GM19351 (cell line): ENCODE measurements around the gene PVR.
"Not testable (repeated sequence)": the region's sequence is repeated elsewhere in the genome, so short reads cannot be mapped to it uniquely, and the experiment has no call there.

Experiments used
- ATAC-seq: cut with Tn5 transposase; IDR thresholded peaks from one replicate; pipeline ENCODE4 v1.9.1; 2021; ENCODE audit warnings: mild to moderate bottlenecking, moderate library complexity; ENCODE audit not compliant: unreplicated experiment

PVR gene, protein sequence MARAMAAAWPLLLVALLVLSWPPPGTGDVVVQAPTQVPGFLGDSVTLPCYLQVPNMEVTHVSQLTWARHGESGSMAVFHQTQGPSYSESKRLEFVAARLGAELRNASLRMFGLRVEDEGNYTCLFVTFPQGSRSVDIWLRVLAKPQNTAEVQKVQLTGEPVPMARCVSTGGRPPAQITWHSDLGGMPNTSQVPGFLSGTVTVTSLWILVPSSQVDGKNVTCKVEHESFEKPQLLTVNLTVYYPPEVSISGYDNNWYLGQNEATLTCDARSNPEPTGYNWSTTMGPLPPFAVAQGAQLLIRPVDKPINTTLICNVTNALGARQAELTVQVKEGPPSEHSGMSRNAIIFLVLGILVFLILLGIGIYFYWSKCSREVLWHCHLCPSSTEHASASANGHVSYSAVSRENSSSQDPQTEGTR

DNA sequence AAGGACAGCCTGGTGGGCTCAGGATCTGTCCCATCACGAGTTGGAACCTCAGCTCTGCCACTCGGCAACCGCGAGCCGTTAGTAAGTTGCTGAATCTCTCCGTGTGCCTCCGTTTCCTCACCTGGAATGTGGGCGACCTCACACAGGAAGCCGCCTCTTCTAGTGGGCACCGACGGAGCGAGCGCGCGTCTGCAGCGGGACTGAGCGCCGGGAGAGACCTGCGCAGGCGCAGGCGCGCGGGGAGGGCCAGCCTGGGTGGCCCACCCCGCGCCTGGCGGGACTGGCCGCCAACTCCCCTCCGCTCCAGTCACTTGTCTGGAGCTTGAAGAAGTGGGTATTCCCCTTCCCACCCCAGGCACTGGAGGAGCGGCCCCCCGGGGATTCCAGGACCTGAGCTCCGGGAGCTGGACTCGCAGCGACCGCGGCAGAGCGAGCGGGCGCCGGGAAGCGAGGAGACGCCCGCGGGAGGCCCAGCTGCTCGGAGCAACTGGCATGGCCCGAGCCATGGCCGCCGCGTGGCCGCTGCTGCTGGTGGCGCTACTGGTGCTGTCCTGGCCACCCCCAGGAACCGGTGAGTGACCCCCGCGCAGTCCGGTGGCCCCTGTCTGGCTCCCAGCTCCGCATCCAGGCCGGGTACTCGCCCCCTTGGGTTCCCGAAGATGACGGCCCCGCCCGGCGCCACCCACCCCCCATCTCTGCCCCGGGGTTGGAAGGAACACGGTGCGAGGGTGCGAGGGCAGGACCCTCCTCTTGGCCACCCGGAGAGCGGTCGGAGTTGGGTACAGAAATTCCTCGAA is at the start of gene PVR:
TSS of gene PVR (plus strand) at position 306 of the 797 bp plus-strand sequence. CDS start at position 493, 187 bp downstream.
- ATAC-seq, result no peak

DNA sequence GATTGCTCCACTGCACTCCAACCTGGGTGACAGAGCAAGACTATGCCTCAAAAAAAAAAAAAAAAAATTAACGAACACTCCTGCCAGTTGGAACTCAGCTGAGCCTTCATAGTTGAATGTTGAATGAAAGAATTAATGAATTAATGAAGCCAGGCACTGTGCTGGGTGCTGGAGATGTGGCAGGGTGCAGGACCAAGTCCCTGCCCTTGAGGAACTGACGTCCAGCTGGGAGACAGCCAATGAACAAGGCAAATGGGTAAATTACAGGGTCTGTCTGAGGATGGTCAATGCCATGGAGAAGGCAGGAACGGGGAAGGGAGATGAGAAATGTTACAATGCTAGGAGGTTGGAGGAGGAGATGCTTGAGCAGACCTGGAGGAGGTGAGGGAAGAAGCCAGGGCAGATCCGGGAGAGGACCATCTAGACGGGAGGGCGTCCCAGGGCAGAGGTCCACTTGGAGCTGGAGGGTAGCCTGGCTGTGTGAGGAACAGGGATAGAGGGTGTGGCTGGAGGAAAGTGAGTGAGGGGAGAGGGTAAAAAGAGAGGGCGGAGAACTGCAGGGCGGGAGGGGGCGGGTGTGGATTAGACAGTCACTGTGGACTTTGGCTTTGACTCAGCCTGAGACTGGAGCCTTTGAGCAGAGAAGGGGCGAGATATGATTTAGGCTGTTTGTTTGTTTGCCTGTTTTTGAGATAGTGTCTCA is 47.1 kb upstream of the PVR start:
- no peak for ATAC-seq

DNA sequence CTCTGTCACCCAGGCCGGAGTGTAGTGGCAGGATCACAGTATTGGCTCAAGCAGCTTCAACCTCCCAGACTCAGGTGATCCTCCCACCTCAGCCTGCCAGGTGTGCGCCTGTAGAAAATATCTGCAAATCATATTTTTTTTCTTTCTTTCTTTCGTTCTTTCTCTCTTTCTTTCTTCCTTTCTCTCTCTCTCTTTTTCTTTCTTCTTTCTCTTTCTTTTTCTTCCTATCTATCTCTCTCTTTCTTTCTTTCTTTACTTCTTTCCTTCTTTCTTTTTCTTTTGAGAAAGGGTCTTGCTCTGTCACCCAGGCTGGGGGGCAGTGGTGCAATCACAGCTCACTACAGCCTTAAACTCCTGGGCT is 46.6 kb upstream of the PVR start:
- no peak for ATAC-seq

DNA sequence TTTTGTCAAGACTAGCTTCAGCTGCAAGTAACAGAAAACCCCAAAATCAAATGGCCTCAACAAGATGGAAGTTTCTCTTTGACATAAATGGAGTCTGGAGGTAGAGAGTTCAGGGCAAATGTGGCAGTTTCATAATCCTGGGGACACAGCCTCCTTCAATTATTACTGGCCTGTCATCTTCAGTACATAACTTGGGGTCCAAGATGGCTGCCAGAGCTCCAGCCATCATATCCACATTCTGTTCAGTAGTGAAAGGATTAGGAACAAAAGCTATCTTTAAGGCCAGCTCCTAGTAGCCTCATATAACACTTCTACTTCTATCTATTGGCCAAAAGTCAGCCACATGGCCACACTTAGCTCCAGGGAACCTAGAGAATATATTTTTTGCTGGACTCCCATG is 45.4 kb upstream of the PVR start:
- no peak for ATAC-seq

DNA sequence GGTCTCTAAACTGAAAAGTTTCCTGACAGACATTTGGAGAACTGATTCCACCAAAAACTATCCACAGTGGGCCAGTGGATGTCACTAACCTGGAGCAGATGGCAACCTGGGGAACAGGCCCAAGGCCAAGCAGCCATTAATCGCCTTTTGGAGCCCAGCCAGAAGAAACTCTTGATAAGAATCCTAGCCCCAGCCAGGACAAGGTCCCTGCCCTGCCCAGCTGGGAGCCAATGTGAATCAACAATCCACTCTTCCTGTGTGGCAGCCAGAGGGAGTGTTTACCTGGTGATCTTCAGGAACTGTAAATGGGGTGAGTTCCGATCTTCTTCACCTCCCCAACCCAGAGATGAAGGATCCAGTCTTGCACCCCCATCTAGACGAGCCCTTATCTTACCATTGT is 44.8 kb upstream of the PVR start:
- ATAC-seq, result no peak

DNA sequence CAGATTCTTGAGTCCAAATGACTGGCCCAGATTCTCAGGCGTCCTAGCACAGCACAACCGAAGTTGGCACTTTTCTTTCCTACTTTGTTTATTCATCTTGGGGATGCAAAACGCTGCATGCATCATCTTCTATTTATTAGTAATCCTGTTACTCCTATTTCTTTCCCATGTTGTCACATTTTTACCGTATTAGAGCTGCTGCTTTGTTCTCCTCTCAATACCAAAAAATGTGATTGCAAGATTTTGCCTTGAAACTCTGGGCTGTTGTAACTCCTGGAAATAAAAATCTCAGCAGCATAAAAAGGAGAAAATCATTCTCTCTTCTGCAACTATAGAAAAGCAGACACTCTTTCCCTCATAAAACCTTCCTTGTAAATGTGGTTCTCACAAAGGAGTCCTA is 43.2 kb upstream of the PVR start:
- ATAC-seq, result no peak

DNA sequence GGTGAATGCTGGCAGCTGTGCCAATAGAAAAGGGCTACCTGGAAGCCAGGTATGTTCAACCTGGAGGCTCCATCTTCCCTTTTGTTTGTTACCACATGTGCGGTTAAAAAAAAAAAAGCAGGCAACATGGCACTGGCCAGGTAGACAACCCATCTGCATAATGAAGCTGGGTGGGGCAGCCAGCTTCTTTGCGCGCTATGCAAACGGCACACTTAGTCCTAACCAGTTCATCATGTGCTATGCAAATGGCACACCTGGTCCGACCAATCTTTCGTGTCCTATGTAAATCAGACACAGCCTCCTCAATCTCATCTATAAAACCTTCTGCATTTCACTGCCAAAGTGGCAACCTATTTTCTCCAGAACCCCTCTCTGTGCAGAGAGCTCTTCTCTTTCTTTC is 41.6 kb upstream of the PVR start:
- no peak for ATAC-seq

DNA sequence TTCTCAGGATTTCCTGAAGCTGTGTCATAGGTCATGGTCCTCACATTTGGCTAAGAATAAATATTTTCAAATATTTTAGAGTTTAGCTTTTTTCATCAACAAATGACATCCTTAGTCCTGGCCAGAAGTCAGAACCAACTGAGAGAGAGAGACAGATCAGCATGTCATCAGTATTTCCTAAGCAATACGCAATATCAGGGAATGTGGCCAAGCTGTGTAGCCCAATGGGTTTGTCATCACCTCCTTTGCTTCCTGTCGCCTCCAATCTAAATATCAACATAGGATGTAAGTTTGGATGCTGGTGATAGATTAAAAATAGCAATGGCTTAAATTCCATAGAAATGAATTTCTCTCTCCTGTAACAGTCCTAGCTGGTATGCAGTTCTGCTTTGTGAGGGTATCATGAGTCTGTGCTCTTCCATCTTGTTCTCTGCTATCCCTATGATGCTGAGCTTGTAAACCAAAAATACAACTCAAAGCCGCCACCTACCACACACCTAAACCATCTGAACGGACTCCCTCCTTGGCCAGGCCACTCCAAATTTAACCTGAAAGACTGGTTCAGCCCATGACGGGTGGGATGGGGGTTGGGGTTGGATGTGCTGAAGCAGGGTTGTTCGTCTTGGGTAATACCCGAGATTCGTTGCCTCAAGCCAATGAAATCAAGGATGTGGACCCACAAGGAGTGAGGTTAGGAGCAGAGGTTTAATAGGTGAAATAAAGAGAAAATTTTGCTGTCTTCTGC is 40.3 kb upstream of the PVR start:
- ATAC-seq, result no peak

DNA sequence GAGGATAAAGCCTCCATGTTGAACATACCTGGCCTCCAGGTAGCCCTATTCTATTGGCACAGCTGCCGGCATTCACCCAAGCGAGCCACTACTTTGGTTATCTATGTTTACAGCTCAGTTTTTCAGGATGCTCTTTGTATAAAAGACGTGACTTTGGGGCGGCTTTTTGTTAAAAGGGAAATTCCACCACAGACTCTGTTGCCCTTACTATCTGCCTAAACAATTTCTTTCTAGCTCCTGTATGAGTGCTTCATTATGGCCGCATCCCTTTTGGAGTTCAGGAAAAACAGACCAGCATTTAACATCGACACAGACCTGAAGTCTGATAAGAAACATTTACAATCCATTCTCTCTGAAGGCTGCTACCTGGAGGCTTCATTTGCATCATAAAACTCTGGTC is 39.5 kb upstream of the PVR start:
- ATAC-seq, result no peak

DNA sequence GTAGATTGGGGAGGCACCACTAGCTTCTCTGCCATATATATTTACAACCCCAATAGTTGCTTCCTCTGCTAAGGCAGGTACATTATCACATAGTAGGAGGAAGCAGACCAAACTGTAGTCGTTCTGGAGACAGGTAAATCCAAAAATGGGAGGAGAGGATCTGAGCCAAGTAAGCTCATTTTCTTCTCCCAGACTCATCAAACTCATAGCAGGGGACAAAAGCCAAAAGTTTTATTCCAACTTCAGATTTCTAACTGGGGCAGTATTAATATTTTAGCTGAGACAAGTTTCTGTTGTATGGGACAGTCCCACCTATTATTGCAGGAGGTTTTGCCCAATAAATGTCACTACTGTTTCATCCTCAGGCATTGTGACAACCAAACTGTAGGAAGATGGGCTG is 38.2 kb upstream of the PVR start:
- ATAC-seq, result no peak

DNA sequence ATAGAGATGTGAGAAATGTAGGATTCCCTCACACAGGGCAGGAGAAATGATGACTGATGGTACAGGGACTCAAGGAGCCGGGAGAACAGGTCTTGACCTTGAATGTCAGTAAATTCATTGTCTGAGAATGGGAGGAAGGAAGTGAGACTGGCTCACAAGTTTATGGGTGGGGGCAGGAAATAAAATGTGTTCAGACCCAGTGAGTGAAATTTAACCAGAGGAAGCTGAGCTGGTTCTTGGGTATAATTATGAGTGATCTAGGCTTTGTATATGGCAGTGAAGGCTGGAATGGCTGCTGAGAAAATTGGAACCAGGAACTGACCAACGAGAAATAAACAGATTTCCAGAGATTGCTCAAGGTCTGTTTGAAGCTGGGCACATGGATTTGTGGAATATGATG is 36.7 kb upstream of the PVR start:
- ATAC-seq, result no peak

DNA sequence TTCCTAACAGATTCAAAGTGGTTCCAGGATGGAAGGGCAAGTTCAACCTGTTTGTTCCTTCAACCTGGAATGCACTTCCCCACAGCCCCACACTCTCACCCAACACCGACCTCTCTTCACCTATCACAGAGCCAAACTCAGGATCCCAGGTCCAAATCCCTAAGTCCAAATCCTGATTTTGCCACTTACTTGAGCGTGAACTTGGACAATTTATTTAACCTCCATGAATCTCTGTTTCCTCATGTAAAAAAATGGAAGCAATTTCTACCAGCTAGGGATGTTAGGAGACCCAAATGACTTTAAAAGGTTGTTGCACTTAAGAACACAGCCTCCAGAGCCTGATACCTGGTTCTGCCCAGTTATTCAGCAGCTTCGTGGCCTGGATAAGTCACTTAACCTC is 35.8 kb upstream of the PVR start:
- ATAC-seq, result no peak

DNA sequence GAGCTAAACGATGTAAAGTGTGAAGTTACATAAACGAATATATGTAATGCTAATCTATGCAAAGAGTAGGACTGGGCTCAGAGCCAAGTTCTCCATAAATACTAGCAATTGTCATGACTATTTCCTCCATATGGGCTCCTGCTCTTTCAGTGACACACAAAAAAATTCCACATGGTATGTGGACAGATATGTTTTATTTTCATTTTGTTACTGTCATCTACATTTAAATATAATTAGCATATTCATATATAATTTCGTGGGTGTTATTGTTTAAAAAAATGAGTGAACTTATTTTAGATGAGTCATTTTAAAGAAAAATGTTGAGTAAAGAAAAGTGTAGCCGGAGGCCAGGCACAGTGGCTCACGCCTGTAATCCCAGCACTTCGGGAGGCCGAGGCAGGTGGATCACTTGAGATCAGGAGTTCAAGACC is 35.3 kb upstream of the PVR start:
- no peak for ATAC-seq

DNA sequence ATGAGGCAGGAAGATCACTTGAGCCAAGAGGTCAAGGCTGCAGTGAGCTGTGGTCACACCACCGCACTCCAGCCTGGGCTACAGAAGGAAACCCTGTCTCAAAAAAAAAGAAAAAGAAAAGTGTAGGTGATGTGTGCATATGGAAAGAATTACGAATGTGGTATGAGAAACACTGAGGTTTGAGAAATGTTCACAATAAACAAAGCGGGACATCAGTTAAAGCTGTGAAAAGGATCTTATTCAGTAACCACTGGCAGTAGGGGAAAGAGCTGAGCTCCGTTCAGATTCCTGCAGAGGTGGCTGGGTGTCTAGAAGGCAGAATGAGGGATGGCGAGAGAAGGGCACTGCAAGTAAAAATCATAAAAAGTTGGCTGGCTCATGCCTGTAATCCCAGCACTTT is 34.5 kb upstream of the PVR start:
- no peak for ATAC-seq

DNA sequence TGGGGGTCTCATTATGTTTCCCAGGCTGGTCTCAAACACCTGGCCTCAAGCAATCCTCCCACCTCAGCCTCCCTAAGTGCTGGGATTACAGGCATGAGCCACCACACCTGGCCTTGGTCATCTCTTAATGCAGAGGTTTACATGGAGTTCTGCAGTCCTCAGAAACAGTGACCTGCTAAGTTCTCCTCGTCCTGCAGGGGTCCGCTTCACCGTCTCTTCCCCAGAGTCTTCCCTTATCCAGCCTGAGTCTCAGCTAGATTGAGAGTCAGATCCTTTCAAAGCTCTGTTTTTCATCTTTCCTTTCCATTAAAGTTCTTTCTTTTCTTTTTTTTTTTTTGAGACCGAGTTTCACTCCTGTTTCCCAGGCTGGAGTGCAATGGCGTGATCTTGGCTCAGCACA is 33.2 kb upstream of the PVR start:
- ATAC-seq, result not testable (repeated sequence)

DNA sequence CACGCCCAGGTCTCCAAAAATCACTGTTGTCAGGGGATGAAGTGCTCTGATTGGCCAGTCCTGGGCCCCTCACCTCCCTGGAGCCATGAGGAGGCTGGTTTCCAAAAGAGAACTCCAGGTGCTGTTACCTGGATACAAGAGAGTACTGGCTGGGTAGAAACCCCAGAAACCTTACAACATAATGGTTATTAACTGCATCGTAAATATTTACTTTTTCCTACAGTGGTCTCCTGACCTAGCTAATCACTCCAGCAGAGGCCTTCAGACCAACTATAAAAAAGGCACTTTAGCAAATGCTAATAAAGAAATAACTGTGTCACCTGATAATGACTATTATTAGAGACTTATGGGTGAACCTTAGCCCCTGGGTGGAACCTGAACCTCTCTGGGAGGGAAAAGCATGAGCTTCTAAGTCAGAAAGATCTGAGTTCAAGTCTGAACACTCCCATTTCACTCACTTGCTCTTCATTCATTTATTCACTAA is 31.9 kb upstream of the PVR start:
- ATAC-seq, result no peak

DNA sequence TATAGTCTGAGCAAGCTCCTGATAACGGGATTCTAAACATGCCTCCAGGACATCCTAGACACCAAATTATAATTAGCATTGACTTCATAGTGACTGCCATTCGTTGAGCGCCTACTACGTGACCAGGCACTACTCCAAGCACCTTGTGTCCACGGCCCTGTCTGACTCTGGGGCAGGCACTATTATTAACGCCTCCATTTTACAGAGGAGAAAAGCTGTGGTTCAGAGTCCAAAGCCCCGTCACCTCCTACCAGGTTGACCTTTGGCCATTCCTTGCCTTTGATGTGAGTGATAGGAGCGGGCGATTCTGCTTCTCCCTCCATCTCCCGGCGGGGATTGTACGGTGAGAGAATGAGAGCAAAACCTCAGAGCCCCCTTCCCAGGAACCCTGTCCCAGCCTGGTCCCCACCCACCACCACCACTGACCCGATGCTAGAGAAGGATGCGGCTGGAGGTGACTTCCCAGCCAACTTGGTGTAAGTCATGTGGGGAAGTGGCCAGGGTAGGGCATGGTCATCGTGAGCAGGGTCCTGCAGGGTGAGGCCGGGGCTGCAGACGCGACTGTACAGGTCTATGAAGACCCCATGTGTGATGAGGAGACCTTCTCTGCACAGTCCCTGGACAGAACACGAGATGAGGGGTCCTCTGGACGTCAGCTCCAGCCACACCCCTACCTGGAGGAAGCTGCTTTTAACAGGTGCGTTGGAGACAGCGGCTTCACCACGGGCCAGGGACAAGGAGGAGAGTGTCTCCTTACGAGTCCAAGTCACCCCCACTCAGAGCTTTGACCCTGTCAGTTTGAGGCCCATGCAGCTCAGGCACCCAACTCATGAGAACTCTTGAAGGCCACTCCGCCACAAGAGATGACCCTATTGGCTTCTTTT is 30.2 kb upstream of the PVR start, which contains the start of gene IGSF23:
TSS of gene IGSF23 (plus strand) at position 269 of the 884 bp plus-strand sequence. CDS start at position 352, 83 bp downstream.
- ATAC-seq, result no peak

DNA sequence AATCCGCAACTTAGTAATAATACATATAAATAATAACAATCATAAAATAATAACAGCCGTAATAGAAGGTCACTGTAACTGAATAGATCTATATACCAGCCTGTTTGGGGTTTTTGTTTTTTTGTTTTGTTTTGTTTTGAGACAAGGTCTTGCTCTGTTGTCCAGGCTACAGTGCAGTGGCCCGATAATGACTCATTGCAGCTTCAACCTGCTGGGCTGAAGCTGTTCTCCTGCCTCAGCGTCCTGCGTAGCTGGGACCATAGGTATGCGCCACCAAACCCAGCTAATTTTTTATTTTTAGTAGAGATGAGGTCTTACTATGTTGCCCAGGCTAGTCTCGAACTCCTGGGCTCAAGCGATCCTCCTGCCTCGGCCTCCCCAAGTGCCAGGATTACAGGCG is 29.4 kb upstream of the PVR start:
- ATAC-seq, result no peak

DNA sequence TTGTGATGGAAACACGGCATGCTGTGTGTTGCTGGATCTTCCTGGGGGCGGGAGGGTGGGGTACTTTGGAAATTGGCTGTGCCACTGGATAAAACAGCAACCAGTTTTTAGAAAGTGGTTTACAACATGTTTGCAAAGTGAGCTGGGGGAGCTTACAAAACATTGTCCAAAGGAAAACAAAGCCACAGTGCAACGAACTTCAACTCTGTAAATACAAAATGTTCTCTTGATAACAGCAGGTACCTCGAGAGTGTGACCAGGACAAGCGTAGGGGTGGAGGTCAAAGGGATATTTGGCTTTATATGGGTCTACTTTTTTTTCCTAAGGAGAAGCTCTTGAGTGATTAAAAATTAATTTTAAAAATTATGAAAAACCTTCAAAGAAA is 27.9 kb upstream of the PVR start:
- ATAC-seq, result no peak
